HG03103 (cell line): ENCODE results near the gene CAVIN3.

Source experiments
- ATAC-seq: cut with Tn5 transposase; IDR thresholded peaks from one replicate; pipeline ENCODE4 v1.9.1; 2021; ENCODE audit warnings: low read depth; ENCODE audit not compliant: unreplicated experiment

Gene CAVIN3

DNA sequence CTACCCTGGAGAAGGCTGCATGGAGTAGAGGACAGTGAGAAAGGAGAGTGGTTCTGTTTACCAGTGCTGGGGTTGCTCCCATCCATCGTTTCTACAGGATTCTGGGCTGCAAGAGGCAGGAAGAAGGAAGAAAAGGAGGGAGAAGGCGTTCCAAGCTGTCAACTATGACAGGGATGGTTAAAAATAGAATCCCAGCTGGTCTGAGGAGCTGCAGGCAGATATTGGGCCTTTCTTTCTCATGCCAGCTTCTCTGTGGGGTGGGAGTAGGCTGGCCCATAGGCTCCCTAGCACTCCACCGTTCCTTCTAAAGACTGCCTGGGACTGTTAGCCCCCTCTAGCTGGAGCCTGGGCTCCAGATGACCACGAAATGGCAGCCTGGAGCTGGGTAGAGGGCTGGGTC lies 47.1 kb downstream of the CAVIN3 start:
- ATAC-seq = no peak

GRCh38 chr11:6271598-6271997 lies 48.7 kb downstream of the CAVIN3 start:
- ATAC-seq = no peak

GRCh38 chr11:6270584-6271246 lies 49.6 kb downstream of the CAVIN3 start:
- no peak for ATAC-seq

DNA sequence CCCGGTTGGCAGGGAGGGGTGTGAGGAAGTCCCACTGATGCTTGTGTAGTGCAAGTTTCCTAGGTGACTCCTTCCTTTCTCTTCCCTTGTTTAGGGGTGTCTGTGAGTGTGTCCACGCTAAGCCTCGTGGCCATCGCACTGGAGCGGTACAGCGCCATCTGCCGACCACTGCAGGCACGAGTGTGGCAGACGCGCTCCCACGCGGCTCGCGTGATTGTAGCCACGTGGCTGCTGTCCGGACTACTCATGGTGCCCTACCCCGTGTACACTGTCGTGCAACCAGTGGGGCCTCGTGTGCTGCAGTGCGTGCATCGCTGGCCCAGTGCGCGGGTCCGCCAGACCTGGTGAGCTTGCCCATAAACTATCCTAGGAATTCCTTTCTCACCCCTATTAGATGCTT lies 50.3 kb downstream of the CAVIN3 start:
- no peak for ATAC-seq
